Measurements from ENCODE around the gene GNL3.

GNL3 gene

DNA sequence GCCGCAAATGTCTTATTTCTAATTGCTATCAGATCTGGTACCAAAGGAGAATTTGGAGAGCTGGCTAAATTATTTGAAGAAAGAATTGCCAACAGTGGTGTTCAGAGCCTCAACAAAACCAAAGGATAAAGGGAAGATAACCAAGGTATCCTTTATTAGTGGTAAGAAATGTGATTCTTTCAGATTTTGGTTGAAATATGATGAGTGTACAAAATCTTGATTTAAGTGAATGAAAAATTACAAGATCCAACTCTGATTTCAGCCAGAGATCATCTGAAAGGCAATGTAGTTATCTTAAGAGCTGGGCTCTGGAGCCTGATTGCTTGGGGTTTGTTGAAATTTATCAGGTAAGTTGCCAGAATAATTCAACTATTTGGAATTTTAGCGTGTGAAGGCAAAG, 4.7 kb downstream of the GNL3 start:
- no peak for DNase-seq

DNA sequence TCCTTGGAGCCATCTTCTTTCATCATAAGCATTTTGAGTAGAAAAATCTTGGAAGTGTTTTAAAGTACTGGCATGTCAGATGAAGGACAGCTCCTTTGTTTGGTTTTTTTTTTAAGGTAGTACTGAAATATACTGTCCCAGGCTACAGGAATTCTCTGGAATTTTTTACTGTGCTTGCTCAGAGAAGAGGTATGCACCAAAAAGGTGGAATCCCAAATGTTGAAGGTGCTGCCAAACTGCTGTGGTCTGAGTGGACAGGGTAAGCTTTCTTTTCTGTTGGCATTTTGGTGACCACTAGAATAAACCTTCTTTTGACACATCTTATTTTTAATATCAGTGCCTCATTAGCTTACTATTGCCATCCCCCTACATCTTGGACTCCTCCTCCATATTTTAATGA, 7.2 kb downstream of the GNL3 start:
- no peak for DNase-seq

DNA sequence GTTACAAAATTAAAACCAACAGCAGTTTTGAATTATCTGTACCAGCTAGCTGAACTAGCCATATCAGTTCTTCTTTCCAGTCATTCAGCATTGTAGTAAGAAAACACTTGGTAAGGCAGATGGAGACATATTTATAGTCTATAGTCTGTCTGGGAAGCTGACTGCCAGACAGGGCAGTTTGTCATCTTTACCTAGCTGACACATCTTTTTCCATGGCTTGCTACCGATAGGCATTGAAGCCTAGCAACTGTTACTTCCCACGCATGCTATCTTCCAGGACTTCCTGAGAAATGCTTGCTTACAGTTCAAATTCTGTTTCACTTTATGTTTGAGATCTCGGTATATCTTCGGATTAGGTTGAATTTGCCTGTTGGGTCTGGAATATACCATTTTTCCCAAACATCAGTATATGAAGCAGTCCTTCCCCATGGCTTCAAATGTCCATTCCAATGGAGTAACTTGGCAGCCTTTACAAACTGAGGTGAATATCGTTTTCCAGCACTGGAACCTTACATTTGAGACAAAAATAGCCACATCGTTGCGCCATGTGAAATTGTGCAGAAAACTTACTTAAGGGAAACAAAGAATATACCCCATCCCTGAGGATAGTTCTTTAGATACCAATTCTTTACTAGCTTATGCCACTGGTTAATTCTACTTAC, 8.8 kb downstream of the GNL3 start:
- DNase-seq: no peak

DNA sequence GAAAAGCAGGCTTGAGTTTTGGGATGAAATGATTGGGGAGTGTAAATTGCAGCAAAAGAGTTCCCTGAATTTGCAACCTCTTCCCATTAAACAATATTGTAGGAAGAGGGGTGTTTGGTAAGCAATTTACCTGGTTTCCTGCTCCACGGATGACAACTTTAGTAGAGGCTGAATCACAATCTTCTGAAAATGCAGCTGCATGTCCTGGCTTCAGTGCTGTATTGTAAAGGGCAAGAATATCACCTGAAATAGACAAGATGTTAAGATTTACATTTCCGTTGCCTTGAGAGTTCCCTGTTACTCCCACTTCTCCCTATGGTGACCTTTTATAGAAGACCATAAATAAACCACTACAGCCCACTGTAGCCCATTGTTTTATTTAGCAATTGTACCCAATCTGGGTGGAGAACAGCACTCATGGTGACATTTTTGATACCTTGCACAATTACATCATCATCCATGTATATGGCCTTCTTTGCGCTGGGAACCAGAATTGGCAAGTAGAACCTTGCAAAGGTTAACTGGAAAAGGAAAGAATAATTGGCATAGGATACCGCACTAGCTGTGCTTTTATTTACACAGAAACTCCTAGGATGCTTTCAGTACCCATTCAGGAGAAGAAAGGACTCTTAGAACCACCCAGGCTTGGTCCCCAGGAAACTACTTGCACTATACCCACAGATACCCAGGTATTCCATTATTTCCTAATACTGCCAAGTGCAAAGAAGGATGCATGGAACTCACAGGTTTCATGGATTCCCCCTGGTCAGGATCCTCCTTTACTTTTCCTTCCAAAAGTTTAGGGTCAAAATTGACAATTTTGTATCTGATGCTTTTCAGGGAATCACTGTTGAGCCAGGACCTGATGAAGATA, 10.2 kb downstream of the GNL3 start:
- no peak for DNase-seq

DNA sequence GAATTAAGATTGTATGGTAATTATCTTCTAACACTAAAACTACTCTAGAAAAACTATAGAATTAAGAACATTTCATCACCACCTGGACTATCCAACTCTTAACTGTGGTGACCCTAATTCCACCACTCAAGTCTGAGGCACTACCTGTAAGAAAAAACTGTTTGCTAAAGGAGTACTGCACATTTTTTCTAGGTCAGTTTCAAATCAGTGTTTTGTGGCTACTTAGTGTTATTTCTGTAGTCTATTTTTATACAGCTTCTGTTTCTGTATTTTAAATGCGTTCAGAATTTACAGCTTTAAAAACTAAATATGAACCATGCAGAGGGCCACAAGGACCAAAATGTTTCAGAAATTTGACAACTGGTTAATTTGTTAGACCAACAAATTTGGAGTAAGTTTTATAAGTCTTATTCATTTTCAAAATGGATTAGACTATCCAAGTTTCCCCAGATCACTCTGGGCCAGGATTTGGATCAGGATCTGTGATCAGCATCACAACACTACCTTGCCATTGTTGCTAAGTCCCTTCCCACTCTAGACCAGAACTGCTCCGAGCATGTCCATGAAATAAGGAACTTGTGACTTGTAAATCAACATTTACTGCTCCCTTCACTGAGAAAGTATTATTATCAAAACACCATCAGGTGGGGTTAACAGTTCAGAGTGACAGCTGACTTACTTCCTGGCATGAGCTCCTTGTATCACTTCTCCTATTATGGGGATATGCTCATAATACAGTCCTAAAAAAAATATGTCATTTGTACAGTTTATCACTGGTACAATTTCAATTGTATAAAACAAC, 11.2 kb downstream of the GNL3 start:
- DNase-seq: no peak

DNA sequence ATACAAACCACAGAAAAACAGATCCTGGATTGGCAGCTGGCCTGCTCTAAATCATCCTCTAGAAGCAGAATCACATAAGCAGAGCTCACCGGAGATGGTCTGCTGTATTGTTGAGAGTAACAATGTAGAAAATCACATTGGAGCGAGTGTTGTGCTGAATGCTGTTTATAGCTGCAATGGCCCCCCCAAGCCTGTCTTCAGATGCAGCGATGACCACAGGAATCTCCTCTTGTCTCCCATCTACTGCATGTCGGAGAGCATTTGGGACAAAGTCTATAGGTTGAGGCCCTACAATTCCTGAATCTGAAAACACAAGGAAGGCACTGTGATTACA, 11.8 kb downstream of the GNL3 start:
- no peak for DNase-seq

DNA sequence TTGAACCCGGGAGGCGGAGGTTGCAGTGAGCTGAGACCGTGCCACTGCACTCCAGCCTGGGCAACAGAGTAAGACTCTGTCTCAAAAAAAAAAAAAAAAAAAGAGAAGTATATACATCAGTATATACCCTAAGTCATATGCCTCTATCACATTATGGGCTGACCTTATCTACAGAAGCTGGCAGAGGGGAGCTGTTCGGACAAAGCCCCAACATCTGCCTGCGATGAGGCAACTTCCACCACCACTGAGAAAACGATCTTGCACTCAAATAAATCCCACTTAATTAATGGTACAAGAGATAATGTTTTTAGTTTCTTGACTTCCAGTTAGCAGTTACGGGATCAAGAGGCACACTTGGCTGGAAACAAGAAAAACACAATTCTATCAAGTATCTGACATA, 17.5 kb downstream of the GNL3 start:
- no peak for DNase-seq

DNA sequence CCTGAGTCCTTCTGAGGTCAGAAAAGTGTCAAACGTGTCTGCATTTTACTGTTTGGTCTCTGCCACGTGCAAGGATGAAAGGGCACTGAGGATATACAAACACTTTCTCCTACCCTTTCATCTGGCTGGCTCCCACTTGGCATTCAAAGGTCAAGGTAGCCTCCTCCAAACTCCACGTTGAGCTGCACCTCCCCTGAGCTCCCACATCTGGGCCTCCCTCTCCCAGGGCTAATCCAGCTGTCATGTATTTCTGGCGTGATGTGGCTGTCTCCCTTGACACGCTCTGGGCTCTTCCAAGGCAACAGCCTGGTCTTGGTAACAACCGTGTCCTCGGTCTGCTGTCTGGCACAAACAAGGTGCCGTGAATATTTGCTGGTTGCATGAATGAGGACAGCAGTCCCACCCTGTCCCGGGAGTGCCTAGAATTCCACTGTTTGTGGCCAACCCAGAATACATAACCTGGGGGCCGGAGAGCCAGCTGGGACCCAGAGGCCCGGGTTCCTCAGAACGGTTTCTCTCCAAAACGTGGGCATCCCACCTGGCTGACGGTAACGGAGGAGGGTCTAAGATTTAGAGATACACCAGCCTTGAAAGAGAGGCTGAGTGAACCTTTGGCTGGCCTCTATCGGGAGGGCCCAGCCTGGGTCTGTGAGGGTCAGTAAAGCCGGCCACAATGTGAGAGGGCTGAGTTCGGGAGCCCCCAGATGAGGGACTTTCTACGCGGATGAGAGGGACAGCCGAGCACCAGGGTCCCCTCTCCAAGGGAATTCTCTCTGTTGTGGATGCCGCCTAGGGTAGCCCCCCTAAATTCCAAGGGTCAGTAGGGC, 19.0 kb downstream of the GNL3 start:
- no peak for DNase-seq

DNA sequence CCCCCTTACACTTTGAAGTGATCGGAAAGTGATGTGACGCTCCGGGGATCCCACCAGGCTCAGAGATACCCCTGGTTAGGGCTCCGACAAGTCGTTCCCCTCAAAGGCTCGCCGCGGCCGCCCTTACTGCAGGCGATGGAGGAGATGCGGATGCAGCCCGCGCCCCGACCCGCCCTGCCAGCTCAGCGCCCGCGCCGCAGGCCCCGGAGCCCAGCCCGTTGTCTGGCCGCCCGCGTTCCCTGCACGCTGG, 19.5 kb downstream of the GNL3 start:
- no peak for DNase-seq

DNA sequence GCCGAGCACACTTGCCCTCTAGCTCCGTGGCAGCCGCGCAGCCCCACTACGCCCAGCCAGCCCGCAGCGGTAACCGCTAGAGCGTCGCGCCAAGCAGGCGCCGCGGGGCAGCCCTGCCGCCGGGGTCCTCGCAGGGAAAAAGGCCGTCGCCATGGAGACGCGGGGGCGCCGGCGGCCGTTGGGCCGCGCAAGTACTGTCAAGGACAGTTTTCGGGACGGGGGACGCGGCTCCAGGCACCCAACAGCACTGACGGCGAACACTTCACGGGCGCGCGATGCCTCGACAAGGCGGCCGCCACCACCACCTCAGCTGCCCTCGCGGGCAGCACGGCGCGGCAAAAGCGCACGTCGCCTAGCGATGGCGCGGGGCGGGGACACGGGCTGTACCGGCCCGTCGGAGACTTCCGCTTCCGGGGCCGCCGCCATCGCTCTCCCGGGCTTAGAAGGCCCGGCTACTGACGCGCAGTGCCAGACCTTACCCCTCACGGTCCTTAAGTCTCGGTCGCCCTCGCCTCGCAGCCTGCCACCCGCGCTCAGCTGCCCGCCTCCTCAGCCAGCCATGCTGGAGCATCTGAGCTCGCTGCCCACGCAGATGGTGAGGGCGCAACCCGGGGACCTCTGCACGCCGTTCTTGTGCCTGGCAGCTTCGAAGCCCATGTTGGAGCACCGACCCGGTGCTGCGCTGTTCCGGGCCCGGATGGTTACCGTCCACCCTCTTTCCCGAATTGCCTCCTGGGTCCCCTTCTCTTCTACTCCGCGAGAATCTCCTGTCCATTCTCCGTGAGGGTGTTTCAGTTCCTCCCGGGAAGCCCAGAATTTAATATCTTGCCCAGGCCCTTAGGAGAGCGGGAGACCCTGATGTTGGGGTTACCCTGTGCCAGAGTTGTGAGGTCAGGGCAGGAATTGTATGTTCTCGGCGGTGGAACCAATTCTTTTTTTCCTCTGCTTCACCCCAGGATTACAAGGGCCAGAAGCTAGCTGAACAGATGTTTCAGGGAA, 20.2 kb downstream of the GNL3 start, which contains the start of the genes GLT8D1 and SPCS1:
GLT8D1 (minus strand) TSS at position 104 of the 999 bp plus-strand sequence. CDS start 5,331 bp downstream, outside the sequence.
SPCS1 (plus strand) TSS at position 419 of the 999 bp plus-strand sequence; CDS start at position 560, 141 bp downstream.
- DNase-seq: peak; percentile 83

DNA sequence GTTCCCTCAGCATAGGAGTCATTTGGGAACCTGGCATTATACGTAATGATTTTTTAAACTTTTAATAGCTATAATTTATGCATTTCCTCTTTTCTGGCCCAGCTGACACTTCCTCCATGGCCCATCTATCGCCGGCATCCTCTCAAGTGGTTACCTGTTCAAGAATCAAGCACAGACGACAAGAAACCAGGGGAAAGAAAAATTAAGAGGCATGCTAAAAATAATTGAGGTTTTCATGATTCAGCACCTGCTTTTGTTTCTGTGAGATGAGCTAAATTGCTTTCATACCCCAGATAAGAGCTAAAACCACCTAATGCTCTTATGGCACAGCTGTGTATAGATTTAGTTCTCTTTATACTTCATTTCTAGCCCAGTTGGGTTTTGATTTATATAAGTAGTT, 21.8 kb downstream of the GNL3 start:
- no peak for DNase-seq

DNA sequence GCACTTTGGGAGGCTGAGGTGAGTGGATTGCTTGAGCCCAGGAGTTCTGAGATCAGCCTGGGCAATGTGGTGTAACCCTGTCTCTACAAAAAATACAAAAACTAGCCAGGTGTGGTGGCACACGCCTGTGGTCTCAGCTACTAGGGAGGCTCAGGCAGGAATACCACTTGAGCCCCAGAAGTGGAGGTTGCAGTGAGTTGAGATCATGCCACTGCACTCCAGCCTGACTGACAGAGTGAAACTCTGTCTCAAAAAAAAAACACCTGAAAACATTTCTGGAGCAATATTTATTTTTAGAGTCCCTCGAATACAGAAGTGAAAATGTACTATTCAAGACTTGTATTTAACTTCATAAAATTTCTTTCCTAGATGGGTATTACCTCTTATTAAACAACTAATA, 24.7 kb downstream of the GNL3 start:
- DNase-seq: no peak

DNA sequence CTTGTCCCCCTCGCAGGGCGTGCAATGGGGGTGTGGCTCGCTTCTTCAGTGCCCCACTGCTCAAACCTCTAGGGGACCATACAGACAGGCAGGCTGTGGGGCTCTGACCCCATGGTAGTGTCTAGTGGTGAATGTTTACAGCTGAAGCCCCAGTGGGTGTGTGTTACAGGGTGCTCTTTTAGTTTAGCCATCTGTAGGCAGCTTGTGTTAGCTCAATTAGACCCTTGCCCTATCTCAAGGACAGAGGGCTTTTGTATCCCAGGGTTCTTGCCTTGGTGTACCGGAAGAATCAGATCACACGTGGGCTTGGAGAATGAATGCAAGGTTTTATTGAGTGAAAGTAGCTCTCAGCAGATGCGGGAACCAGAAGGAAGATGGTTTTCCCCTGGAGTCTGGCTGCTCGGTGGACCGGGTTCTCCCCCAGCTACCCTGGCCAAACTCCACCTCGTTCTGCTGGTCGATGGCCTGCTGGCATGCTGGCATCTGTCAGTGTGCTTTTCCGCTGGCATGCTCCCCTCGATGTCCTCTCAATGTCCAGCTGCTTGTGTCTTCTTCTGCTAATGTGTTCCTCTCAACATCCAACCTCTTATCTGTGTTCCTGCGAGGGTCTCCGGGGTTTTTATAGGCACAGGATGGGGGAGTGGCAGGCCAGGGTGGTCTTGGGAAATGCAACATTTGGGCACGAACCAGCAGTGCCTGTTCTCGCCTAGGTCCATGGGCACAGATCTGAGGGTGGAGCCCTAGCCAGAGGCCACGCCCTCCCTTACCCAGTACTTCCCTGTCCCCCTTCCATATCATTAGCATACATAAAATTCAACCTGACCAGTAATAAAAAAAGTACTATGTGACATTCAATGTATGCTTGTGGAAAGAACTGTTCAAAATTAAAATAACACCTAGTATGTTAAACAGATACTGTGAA, 26.7 kb downstream of the GNL3 start:
- DNase-seq: no peak

DNA sequence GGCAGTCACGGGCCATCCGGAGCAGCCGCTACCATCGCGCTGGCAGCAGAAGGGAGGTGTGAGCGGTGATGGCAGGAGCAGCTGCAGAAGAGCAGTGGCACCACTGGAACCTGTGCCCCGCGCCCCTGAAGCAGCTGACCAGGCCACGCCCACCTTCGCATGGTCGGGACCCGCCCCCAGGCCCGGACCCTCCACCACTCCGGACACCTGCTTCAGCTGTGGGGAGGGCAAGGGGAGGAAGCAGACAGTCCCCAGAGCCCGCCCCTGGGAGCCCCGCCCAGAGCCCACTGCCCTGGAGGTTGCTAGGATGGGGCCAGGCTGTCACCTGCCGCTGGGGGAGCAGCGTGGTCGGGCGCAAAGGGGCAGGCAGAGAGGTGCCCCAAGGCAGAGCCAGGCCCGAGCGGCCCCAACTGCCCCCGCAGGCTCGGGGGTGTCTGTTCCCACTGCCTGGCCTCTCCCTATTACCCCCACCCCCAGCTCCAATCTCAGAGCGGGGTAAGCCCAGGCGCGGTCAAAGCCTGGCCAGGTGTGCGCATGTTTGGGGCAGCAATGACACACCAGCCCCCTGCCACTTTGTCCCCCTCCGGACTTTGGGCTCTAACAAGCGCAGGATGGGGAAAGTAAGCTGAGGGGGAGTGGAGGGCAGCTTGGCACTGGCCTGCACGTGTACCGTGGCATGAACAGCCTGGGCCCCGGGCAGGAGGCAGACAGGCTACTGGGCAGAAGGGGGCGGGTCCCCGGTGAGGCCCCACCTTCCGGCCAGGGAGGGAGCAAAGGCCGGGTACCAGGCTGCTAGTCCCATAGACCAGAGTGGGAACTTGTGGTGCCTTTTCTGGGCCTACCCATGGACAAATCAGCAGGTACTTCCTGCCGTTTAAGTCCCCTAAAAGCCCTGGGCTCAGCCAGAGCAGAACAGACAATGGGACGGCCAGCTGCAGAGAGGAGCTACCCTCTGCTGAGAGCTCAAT, 28.8 kb downstream of the GNL3 start:
- DNase-seq: no peak

DNA sequence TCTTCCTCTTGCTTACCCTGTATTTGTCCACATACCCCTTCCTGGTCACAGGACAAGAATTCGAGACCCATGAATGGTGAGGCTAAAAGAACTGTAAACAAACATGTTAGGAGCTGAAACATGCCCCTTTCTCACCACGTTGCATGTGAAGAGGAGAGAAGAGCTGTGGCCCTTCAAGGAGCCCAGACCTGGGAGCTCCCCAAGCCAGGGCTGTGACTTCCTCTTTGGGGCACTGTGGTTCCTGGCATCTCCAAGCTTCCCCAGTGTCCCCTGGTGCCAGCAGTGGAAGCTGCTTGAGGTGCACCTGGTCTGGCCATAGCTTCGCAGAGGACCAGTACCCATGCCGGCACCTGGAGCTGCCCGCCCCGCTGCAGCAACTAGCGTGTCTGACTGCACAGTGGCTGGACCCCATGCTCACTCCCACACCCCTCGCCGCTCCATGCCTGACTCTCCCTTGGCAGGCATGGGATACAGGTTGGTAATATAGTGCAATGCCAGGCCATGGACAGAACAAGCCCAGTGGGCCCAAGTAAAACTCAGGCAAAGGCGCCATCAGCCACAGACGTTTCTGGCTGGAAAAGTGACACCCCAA, 30.0 kb downstream of the GNL3 start:
- DNase-seq: no peak

DNA sequence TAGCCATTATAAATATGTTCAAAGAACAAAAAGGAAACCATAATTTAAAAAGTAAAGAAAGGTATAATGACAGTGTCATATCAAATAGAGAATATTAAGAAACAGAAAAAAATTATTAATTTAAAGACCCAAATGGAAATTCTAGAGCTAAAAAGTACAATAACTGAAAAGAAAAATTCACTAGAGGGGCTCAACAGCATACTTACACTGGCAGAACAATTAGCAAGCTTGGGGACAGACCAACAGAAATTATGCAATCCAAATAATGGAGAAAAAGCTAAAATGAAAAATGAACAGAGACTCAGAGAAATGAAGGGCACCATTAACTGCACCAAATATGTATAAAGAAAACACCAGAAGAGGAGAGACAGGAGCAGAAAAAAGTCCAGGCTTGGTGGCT, 33.8 kb downstream of the GNL3 start:
- no peak for DNase-seq

DNA sequence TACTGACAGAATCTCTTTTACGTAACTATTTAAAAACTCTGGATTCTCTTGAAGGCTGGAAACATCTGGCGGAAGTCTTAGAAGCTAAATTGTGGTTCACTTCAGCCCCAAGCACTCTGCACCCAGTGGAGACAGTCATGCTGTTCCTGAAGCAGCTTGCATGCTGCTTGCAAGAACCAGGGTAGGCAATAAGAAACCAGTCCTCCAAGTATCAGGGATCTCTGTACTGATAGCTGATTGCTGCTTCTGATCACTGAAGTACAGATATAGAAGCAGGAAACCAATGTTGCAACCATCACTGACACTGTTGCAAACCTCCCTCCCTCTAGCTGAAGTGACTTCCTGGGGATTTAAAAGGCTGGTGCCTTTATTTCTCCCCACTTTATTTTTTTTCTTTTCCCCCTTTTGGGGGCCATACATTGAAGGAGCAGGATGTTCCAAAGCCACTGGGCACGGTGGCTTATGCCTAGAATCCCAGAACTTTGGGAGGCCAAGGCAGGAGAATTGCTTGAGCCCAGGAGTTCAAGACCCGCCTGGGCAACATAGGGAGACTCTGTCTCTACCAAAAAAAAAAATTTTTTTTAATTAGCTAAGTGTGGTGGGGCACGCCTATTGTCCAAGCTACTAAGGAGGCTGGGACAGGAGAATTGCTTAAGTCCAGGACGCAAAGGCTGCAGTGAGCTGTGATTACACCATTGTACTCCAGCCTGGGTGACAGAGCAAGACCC, 35.3 kb downstream of the GNL3 start:
- DNase-seq: no peak

DNA sequence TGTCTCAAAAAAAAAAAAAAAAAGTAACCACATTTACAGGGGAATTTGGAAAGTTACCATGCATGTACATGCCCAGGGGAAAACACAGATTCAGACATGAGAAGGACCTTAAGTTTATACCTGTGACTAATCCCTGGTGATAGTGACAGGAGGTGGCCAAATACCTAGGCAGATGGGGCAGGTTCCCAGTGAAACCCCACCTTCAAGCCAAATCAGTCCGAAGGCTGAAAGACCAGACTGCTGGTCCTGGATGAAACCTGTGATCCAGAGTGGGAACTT, 35.8 kb downstream of the GNL3 start:
- no peak for DNase-seq

Data from stimulated activated naive CD4-positive, alpha-beta T cell treated with Interleukin-2 at 50 U/mL for 16 hours (primary cell).